Right ventricle myocardium inferior (tissue), 1 donor: ENCODE results near the gene C17orf107. TPM values are rescaled to one million over a fixed set of nuclear protein-coding genes. Genes with fewer than 3 reads are reported as not detected.
"Not testable (repeated sequence)": the region's sequence is repeated elsewhere in the genome, so short reads cannot be mapped to it uniquely, and the experiment has no call there.

Source experiments
- ATAC-seq: fragments of 200-7000 bp; cut with Tn5 transposase; one replicate; pipeline ENCODE4 v1.9.1; 2020; ENCODE audit warnings: mild to moderate bottlenecking, moderate library complexity
- DNase-seq: peaks from one replicate; pipeline ENCODE4 v3.0.0; 2021; ENCODE audit errors: missing footprints
- intact Hi-C: fragments of 100-400 bp; cut with DNase I; formaldehyde crosslinking; loops from one replicate; pipeline ENCODE4 v1.11.0; 2022
- total RNA-seq: library from RNA; stranded (reverse); fragmentation: NEBNext Ultra II Directional; extraction: Animal tissue kit (Norgen Biotek cat#: 25700); gene quantifications from one replicate; pipeline ENCODE4 v1.2.1, GENCODE V29; 2021
- donor health status: DM: no; HTN: yes; CAD: no; lungs with severe emphysema.

Gene C17orf107
- total RNA-seq, 1 donor from 2014 or later: 0.78 TPM

- intact Hi-C loops: no loop called here
- DNase-seq (no peak), ATAC-seq (no peak)
Observed at GRCh38 chr17:4896332-4897197, 2.8 kb upstream of the C17orf107 start.

DNA sequence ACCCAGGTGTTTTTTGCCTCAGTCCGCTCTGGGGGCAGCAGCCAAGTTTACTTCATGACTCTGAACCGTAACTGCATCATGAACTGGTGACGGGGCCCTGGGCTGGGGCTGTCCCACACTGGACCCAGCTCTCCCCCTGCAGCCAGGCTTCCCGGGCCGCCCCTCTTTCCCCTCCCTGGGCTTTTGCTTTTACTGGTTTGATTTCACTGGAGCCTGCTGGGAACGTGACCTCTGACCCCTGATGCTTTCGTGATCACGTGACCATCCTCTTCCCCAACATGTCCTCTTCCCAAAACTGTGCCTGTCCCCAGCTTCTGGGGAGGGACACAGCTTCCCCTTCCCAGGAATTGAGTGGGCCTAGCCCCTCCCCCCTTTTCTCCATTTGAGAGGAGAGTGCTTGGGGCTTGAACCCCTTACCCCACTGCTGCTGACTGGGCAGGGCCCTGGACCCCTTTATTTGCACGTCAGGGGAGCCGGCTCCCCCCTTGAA, 2.1 kb upstream of the C17orf107 start:
- DNase-seq: no peak
- intact Hi-C loops: no loop called here

GRCh38 chr17:4897785-4898184, 1.6 kb upstream of the C17orf107 start:
- ATAC-seq: no peak
- intact Hi-C loops: no loop called here
- no peak for DNase-seq

More for the DNA sequence above, 2.1 kb upstream of the C17orf107 start:
- ATAC-seq: no peak

DNA sequence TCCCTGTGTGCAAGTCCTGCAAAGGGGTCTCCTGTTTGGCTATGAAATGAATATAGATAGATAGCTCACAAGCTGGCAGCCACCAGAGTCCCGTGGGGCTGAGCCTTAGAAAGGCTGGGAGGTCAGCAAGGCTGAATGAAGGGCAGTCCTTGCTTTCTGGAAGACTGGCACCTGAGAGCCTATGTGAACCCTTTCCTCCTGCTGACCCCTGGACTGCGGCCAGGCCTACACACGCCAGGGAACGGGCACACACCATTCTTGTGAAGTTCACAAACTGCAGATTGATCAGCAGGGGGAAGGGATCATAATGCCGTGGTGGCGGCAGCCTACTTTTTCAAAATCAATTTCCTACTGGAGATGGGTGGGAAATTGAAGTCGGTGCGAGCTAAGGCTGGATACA, 985 bp upstream of the C17orf107 start:
- no peak for ATAC-seq
- intact Hi-C loops: no loop called here
- no peak for DNase-seq

- ATAC-seq (no peak), DNase-seq (no peak)
- intact Hi-C loops: no loop called here
Observed at GRCh38 chr17:4898927-4899326, 409 bp upstream of the C17orf107 start.

- intact Hi-C loops: loop anchor here (10.0 kb wide), 1 partner anchor 56 kb away; no protein-coding TSS in a partner anchor
- no peak for ATAC-seq
- peak; percentile 85 for DNase-seq
Observed at GRCh38 chr17:4900231-4901107, 1.1 kb downstream of the C17orf107 start.

GRCh38 chr17:4901108-4901647, 1.8 kb downstream of the C17orf107 start:
- intact Hi-C loops: loop anchor here (10.0 kb wide), 1 partner anchor 56 kb away; no protein-coding TSS in a partner anchor
- ATAC-seq (no peak), DNase-seq (no peak)

DNA sequence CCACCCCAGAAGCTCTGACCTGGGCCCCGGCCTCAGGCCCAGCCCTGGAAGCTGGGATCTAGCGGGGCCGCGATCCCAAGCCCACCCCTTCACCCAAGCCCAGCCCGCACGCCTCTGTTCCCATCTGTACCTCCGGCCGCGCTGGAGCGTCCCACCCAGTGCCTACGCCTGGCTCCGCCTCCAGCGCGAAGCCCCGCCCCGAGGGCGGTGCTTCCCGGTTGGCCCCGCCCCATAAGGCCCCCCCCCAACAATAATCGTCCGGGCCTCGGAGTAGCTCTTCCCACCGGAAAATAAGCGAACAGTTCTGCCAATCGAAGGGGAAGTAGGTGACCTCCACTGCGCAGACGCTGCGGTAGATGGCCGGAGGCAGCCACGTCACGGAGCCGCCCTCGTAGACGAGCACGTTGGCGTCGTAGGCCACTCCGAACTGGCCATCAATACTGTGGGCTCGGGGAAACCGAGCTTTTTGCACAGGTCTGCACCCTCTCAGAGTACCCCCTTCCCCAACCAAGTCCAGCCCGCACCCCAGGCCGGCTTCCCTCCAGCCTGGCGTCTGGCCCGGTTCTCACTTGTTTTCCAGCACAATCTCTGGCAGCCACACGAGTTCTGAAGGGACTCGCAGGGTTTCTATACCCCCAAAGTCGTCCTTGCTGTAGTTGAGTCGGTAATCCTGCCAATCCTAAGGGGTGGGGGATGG, 2.5 kb downstream of the C17orf107 start:
- intact Hi-C loops: loop anchor here (2.0 to 10.0 kb wide), 2 partner anchors 57 to 171 kb away; partner anchors contain the start of gene MED11
- peak; percentile 88 for DNase-seq
- ATAC-seq: peak; percentile 45

GRCh38 chr17:4902540-4902939, 3.2 kb downstream of the C17orf107 start:
- DNase-seq: no peak
- ATAC-seq: no peak
- intact Hi-C loops: loop anchor here (2.0 to 10.0 kb wide), 2 partner anchors 58 to 172 kb away; partner anchors contain the start of gene MED11

DNA sequence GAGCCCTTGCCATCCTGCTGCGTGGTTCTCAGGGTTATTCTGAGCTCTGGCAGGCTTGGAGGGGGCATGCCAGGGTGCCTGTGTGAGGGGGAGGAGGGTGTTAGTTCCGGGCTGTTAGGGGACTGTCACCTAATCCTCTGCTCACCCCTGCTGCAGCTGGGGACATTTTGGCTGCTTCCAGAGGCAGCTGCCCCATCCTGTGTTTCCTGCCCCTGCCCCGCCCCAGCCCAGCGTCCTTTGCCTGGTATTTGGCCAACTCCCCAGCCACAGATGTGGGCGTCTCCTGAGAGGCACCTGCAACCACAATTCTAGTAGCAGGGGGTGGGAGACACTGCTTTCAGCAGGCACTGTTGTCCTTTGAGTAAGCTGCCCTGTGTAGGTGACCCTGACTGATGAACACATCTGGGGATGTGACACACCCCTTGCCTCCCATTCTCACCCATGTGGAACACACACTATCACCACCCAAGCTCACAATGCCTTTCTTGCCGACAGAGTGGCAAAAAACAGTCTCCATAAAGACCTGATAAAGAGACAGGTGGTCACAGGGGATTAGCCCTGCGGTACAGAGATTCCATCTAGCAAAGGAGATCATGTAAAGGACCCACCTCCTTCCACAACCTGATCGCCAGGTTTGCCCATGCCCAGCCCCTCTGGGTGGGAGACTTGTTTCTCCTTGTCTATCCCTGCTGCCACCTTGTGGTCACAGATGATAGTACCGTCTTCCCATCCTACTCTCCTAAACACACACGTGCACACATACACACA, 3.9 kb downstream of the C17orf107 start, which contains the start of gene CHRNE:
TSS of gene CHRNE (minus strand) at position 48 of the 768 bp plus-strand sequence. CDS start at position 13, 35 bp downstream.
- DNase-seq: no peak
- peak; percentile 38 for ATAC-seq
- intact Hi-C loops: loop anchor here (2.0 to 10.0 kb wide), 2 partner anchors 58 to 172 kb away; partner anchors contain the start of gene MED11

DNA sequence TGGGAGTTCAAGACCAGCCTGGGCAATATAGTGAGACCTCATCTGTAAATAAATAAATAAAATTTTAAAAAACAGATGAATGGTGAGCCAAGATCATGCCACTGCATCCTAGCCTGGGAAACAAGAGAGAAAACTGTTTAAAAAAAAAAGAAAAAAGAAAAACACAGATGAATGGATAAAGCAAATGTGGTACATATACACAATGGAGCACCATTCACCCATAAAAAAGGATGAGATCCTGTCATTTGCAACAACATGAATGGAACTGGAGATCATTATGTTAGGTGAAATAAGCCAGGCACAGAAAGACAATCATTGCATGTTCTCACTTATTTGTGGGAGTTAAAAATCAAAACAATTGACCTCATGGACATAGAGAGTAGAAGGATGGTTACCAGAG, 7.3 kb downstream of the C17orf107 start:
- ATAC-seq, DNase-seq: not testable (repeated sequence)
- intact Hi-C loops: loop anchor here (5.0 to 10.0 kb wide), 2 partner anchors 61 to 62 kb away; partner anchors contain the start of gene SPAG7

GRCh38 chr17:4908301-4908700, 9.0 kb downstream of the C17orf107 start:
- intact Hi-C loops: loop anchor here (5.0 to 10.0 kb wide), 2 partner anchors 59 to 64 kb away; partner anchors contain the start of gene SPAG7
- DNase-seq: no peak

DNA sequence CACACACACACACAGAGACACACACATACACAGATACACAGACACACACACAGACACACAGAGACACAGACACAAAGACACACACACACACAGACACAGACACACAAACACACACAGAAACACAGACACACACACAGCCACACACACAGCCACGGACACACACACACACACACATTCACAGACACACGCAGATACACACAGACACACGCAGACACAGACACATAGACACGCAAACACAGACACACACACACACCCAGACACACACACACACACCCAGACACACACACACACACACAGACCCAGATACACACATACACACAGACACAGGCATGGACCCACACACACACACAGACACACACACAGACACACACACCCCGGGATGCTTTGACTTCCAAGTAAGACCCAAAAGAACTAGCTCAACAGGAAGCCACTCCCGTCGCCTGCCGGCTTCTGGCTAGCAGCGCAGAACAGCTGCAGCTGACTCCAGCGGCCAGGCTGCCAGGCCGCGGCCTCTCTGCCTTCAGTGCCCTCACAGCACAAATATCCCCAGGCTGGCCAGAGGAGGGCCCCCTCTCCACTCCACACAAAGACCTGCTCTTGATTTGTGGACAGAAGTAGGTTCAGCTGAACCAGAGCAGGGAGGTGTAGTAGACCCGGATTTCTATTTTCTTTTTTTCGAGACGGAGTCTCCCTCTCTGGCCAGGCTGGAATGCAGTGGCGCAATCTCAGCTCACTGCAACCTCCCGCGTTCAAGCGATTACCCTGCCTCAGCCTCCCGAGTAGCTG, 9.6 kb downstream of the C17orf107 start:
- intact Hi-C loops: loop anchor here (1.0 to 10.0 kb wide), 4 partner anchors 58 to 153 kb away; partner anchors contain the start of genes CAMTA2 and SPAG7
- DNase-seq (peak; percentile 94), ATAC-seq (peak; percentile 99)

More at GRCh38 chr17:4908301-4908700, 9.0 kb downstream of the C17orf107 start:
- peak; percentile 24 for ATAC-seq

DNA sequence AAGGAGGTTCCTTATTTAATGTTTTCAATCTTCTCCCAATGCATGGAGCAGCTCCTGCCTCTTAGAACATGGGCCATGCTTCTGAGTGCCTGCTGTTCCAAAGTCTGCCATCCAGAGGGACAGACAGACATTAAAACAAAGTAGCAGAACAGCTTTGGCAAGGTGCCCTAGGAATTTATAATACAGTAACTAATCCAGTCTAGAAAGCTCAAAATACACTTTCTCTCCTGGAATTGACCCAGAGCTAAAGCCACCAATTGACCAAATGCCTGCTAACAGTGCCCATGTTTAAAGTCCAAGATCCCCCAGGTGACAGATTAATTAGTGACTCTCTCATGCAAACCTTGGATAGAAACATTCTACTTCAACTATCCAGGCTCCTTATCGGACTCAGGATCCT, 14.7 kb downstream of the C17orf107 start:
- no peak for ATAC-seq
- intact Hi-C loops: no loop called here
- no peak for DNase-seq

DNA sequence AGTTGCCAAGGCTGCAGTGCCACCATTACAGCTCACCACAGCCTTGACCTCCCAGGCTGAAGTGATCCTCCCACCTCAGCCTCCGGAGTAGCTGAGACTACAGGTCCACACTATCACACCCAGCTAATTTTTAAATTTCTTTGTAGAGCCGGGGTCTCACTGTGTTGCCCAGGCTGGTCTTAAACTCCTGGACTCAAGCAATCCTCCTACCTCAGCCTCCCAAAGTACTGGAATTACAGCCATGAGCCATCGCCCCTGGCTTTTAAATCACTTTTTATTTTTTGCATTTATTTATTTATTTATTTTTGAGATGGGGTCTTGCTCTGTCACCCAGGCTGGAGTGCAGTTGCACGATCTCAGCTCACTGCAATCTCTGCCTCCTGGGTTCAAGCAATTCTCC, 15.2 kb downstream of the C17orf107 start:
- ATAC-seq, intact Hi-C loops: not testable (repeated sequence)

DNA sequence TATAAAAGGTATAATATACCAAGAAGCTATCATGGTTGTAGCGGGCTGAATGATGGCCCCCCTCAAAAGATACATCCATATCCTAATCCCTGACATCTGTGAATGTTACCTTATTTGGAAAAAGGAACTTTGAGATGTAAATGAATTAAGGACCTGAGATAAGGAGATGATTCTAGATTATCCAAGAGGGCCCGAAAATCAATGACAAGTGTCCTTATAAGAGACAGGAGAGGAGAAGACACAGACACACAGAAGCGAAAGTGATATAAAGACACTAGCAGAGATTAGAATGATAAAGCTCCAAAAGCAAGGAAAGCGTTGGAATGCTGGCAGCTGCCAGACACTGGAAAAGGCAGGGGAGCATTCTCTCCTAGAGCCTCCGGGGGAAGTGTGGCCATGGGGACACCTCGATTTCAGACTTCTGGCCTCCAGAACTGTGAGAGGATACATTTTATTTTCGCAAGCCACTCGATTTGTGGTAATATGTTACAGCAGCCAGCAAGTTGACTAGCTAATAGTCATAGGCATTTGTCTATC, 20.2 kb downstream of the C17orf107 start:
- ATAC-seq (no peak), DNase-seq (no peak)
- intact Hi-C loops: no loop called here

More for the DNA sequence above, 15.2 kb downstream of the C17orf107 start:
- DNase-seq: not testable (repeated sequence)
